Stimulated activated CD8-positive, alpha-beta memory T cell treated with anti-CD3 and anti-CD28 coated beads, Interleukin-15, amount 100 ng/mL, for 4 hours (primary cell): ENCODE measurements around the gene ZNF430.
"Not testable (repeated sequence)": the region's sequence is repeated elsewhere in the genome, so short reads cannot be mapped to it uniquely, and the experiment has no call there.

ENCODE experiments used
- DNase-seq, 2 donors: peaks; one replicate each; pipeline ENCODE4 v3.0.0-alpha.2; 2020; ENCODE audit warnings: low read depth in 2 of 2

ZNF430 gene

DNA sequence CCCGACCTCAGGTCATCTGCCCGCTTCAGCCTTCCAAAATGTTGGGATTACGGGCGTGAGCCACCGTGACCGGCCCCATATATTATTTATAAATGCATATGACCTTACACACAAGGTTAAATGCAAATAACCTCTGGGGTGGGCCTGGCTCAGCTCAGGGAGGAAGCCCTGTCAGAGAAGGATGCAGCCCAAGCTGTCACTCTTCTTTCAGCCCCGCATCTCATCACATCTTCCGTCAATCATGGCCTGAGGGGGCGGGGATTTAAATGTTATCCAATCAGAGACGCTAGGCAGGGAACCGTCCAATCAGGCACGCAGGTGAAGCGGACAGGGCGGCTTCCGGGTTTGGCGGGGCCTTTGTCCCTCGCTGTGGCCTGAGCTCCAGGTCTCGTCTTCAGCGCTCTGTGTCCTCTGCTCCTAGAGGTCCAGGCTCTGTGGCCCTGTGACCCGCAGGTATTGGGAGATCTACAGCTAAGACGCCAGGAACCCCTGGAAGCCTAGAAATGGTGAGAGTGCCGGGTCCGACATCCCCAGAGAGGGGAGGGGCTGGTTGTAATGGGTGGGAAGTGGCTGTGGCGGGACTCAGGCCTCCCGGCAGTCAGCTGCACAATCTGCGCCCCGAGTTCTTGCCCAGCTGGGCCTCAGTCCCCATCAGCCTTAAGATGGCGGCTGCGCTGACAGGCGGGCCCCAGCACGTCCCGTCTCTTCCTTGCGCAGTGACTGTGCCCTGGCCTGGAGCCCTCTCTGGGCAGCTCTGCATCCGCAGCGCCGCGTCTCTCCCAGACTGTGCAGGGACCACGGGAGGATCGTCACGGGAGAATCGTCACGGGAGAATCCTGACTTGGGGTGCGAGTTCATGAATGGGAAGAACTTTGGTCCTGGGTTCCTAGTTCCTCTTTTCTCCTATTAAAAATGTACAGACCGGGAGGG, at the start of gene ZNF430:
TSS of gene ZNF430 (plus strand) at position 360 of the 930 bp plus-strand sequence. CDS start at position 504, 144 bp downstream.
- DNase-seq = peak; percentile 76 to 91

- DNase-seq = not testable (repeated sequence)
These were observed 27.7 kb upstream of the ZNF430 start for GRCh38 chr19:20992788-20993187.

DNA sequence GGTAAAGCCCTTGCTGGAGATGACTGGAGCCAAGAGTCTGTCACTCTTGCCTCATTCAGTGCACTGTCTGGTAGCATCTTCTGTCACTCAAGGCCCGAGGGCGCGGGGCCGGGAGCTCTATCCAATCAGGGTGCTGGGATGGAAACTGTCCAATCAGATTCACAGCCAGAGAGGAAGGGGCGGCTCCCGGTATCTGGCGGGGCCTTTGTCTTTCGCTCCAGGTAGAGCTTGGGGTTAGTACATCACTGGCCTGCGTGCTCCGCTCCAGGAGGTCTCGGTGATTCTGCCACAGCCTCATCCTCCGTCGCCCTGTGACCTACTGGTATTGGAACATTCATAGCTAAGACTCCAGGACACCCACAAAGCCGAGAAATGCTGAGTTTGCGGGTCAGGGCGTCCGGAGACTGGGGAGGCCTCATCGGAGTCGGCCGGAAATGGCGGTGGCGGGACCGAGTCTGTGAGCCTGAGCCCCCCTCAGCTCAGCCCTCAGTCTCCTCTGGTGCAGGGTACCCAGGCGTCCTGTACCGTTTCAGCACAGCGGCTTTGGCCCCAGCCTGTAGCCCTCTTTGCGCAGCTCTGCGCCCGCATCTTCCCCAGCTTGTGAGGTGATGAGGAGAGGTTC, 20.6 kb upstream of the ZNF430 start:
- peak; percentile 61 to 77 for DNase-seq

DNA sequence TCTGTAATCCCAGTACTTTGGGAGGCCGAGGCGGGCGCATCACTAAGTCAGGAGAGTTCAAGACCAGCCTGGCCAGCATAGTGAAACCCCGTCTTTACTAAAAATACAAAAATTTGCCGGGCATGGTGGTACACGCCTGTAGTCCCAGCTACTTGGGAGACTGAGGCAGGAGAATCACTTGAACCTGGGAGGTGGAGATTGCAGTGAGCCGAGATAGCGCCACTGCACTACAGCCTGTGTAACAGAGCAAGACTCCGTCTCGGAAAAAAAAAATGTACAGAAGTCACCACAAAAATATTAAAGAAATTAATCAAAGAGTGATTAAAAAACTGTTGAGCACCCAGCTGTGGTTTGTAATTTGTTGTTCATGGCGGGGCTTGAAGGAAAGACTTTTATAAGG, 781 bp downstream of the ZNF430 start:
- not testable (repeated sequence) for DNase-seq

- DNase-seq = peak in 1 of 2 donors; percentile 38
These were observed 2.5 kb downstream of the ZNF430 start for GRCh38 chr19:21022996-21023395.

GRCh38 chr19:21023901-21024300, 3.4 kb downstream of the ZNF430 start:
- DNase-seq = no peak

- DNase-seq = no peak
These were observed 8.5 kb downstream of the ZNF430 start for GRCh38 chr19:21028969-21029268.

GRCh38 chr19:21045028-21045427, 24.6 kb downstream of the ZNF430 start:
- DNase-seq = no peak

DNA sequence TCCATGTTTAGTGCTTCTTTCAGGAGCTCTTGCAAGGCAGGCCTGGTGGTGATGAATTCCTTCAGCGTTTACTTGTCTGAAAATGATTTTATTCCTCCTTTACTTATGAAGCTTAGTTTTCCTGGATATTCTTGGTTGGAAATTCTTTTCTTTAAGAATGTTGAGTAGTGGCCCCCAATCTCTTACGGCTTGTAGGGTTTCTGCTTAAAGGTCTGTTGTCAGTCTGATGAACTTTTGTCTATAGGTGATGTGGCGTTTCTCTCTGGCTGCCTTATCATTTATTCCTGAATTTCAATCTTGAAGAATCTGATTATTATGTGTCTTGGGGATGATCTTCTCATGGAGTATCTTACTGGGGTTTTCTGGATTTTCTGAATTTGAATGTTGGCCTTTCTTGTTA, 26.0 kb downstream of the ZNF430 start:
- no peak for DNase-seq

DNA sequence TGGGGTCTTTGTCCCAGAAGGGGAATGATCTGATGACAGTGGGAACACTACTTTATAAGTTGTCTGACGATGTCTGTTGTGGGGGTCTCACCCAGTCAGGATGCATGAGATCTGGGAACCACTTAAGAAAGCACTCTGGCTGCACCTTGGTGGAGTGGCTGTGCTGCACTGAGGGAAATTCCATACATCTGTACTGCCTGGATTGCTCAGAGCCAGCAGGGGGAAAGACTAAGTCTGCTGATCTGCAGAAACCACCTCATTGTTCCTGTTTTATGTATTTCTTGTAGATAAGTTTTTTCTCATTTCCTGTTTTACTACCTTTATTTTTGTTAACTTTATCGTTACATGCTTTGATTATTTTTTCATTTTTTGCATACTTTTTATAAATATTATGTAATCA, 27.3 kb downstream of the ZNF430 start:
- no peak for DNase-seq

DNA sequence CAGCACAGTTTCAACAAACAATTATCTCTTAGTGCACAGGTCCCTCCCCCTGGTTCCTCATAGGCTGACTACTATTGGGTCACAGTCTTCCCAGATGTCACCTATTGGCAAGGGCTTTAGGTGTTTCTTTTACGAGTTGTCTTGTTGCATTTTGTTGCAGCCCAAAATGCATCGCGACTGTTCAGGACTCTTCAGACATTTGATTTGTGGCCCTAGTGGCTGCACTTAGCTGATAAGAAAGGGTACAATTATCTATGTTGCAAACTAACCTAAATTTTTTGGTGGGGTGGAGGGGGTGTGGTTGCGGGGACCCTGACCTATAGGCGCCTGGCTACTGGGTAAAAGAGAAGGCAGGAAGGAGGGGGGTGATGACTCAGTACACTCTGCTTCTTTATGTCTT, 32.4 kb downstream of the ZNF430 start:
- DNase-seq = no peak

DNA sequence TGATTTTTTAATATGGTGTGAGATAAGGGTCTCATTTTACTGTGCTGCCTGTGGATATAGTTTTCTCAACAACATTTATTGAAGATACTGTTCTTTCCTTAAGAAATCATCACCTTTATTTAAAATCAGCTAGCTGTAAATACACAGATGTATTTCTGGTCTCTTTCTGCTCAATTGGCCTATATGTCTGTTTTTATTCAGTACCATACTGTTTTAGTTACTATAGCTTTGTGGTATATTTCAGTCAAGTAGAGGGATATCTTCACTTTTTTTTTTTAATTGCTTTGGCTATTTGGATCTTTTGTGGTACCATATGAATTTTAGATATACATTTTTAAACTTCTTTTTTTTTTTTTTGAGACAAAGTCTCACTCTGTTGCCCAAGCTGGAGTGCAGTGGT, 44.9 kb downstream of the ZNF430 start:
- DNase-seq = no peak

DNA sequence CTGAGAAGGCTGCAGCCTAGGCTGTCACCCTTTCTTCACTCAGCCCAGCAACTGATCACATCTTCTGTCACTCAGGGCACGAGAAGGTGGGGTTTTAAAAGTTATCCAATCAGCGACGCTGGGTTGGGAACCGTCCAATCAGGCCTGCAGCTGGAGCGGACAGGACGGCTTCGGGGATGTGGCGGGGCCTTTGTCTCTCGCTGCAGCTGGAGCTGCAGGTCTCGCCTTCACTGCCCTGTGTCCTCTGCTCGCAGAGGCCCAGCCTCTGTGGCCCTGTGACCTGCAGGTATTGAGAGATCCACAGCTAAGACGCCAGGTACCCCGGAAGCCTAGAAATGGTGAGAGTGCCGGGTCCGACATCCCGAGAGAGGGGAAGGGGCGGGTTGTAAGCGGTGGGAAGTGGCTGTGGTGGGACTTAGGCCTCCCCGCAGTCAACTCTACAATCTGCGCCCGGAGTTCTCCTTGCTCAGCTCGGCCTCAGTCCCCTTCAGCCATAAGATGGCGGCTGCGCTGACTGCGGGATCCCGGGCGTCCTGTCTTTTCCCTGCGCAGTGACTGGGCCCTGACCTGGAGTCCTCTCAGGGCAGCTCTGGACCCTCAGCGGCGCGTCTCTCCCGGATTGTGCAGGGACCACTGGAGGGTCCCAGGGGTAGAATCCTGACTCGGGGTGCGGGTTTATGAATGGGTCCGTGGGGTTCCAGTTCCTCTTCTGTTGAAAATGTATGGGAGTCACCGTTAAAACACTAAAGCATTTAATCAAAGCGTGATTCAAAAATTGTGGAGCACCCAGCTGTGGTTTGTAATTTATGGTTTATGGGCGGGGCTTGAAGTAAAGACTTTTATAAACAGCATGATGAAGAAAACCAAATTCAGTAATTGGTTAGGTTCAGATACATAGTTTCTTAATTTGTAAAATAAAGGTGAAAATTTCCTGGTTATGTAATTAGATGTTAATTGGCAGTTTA, 61.8 kb downstream of the ZNF430 start, which contains the start of gene ZNF714:
TSS of gene ZNF714 (plus strand) at position 193 of the 965 bp plus-strand sequence. CDS start 16,066 bp downstream, outside the sequence.
- peak; percentile 38 to 71 for DNase-seq

- DNase-seq = no peak
These were observed 63.9 kb downstream of the ZNF430 start for GRCh38 chr19:21084343-21084742.

DNA sequence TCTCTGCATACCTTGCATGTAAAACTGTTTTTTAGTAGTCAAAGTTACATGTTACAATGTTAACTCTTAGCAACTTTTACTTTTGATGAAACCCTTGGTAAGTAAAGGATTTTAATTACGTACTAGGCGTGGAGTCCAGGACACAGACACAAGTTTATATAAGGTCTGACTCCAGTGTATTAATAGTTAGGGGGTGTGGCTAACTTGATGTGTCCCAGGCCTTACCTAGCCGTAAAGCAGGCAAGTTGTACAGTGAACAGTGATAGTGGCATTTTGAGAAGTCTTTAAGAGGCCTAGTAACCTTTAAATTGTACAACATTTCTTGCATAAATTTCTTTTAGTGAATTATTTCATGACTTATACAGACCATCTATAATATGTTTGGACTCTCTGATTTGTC, 67.4 kb downstream of the ZNF430 start:
- no peak for DNase-seq

GRCh38 chr19:21092109-21092508, 71.7 kb downstream of the ZNF430 start:
- DNase-seq = no peak

GRCh38 chr19:21094347-21095025, 74.0 kb downstream of the ZNF430 start:
- no peak for DNase-seq

- no peak for DNase-seq
These were observed 77.8 kb downstream of the ZNF430 start for GRCh38 chr19:21098291-21098690.

DNA sequence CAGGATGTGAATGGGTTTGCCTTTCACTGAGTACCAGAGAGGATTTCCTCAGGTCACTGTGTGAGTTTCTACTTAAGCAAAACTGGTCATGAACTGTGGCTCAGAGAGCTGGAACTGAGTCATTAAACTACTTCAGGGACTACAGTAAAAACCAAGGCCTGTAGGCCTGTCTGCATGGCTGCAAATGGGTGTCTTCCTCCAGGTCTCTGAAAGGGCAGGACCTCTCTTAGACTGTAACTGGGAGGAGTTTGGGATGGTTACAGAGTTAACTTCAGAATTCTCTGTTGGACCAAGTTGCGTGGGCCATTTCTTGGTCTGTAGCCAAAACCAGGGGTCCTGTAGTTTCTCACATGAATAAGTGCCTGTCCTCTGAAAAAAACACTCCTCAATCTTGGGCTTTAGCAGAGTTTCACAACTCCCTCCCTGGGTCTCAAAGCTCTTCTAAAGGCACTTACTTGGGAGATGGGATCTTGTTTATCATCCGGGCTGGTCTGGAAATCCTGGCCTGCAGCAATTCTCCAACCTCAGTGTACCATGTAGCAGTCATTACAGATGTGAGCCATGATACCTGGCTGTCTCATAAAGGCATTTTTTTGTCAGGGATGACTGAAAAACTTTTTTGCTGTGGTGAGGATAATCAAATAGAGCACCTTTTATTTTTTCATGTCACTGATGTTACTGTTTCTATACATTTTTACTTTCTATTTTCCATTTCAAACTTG, 81.2 kb downstream of the ZNF430 start:
- DNase-seq = no peak

DNA sequence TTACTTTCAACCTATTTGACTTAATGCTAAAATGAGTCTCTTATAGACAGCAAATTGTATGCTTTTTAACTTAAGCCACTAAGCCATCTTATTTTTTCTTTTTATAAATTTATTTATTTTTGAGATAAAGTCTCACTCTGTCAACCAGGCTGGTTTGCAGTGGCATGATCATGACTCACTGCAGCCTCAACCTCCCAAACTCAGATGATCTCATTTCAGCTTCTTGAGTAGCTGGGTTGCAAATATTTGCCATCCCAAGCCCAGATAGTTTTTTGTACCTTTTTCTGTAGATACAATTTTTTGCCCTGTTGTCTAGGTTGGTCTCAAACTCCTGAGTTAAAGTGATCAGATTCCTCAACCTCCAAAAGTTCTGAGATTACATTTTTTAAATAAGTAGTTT, 88.7 kb downstream of the ZNF430 start:
- no peak for DNase-seq
